Left lung (tissue), 10 donors: ENCODE data around the gene UBE2O. TPM values are rescaled to one million over a fixed set of nuclear protein-coding genes. Genes with fewer than 3 reads are reported as not detected.

Experiments used
- ATAC-seq: fragments of 200-7000 bp; cut with Tn5 transposase; one replicate; pipeline ENCODE4 v1.9.1; 2020; ENCODE audit warnings: moderate library complexity
- DNase-seq, 4 donors: peaks; one replicate each; pipeline ENCODE4 v3.0.0-alpha.2; 2013 to 2020
- H3K27ac ChIP-seq, 2 donors: fragments of 200-600 bp; sonication (generic) in 1 of 2; one replicate each; pipeline versions ENCODE4 v1.5.0 to v1.8.0; 2020 to 2021
- H3K27me3 ChIP-seq, 2 donors: fragments of 200-600 bp; sonication (generic) in 1 of 2; one replicate each; pipeline versions ENCODE4 v1.5.0 to v1.8.0; 2020 to 2021
- H3K36me3 ChIP-seq, 2 donors: fragments of 200-600 bp; sonication (generic) in 1 of 2; one replicate each; pipeline versions ENCODE4 v1.5.0 to v1.8.0; 2020 to 2021
- H3K4me1 ChIP-seq, 2 donors: fragments of 200-600 bp; one replicate each; pipeline ENCODE4 v1.8.0; 2021
- H3K4me3 ChIP-seq, 2 donors: fragments of 200-600 bp; sonication (generic) in 1 of 2; one replicate each; pipeline versions ENCODE4 v1.5.0 to v1.8.0; 2020 to 2021; ENCODE audit warnings: mild to moderate bottlenecking in 1 of 2
- H3K9me3 ChIP-seq, 2 donors: fragments of 200-600 bp; sonication (generic) in 1 of 2; one replicate each; pipeline versions ENCODE4 v1.5.0 to v1.8.0; 2020 to 2021
- CTCF ChIP-seq, 2 donors: fragments of 200-600 bp; sonication (generic) in 1 of 2; IDR thresholded peaks; one replicate each; pipeline versions ENCODE4 v1.5.0 to v1.8.0; 2021; ENCODE audit warnings: antibody characterized with exemption in 2 of 2
- intact Hi-C, 2 donors: fragments of 100-400 bp; cut with DNase I; formaldehyde crosslinking; loops; one replicate each; pipeline versions ENCODE4 v1.11.2 to v1.14.2; 2022
- polyA plus RNA-seq, 6 donors: library from polyadenylated mRNA; unstranded; fragments of 120-200 nt; gene quantifications; one replicate each; pipeline ENCODE4 v1.2.1, GENCODE V29; 2013; ENCODE audit not compliant: insufficient read length in 6 of 6
- total RNA-seq, 2 donors: library from RNA; stranded (reverse); fragmentation: NEBNext Ultra II Directional; extraction: Animal tissue kit (Norgen Biotek cat#: 25700); gene quantifications; one replicate each; pipeline ENCODE4 v1.2.1, GENCODE V29; 2021
- donor health status: DM: no; HTN: yes; CAD: no.
- donor health status: DM: no; HTN: no; CAD: no.

UBE2O gene
- total and polyA plus RNA-seq, 8 donors: 20.1 to 34.8 (median 27.1) TPM

DNA sequence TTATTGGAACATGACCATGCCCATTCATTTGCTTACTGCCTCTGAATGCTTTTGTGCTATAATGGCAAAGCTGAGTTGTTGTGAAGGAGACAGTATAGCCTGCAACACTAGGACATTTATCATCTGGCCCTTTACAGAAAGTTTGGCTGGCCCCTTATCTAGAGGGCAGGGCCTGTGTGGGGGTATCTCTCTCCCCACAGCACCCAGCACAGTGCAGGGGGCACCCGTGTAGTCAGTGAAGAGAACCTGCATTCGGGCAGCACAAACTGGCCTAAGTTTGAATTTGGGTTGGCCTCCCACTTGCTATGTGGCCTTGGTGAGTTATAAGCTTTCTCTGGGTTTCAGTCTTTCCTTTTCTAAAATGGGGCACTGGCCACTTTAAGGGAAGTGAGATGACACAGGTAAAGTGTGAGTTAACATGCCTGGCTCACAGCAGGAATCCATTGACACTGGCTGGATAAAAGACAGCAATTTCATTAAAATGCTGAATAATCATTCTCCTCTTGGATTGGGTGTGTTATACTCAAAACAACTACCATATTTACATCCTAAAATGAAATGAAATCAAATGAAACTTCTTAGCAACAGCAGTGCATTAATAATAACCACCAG, 12.1 kb downstream of the UBE2O start:
- H3K27ac ChIP-seq: no peak overlapping the region
- no peak for DNase-seq
- no peaks in the 10 kb centered on the region for H3K9me3 ChIP-seq
- no peak overlapping the region for H3K4me3 ChIP-seq
- intact Hi-C loops: no loop called here
- no peak for ATAC-seq
- no peaks in the 10 kb centered on the region for H3K27me3 ChIP-seq
- no peaks in the 10 kb centered on the region for H3K36me3 ChIP-seq
- peaks cover 0 to 20% of the 10 kb centered on the region in 2 donors for H3K4me1 ChIP-seq
- no peak for TF ChIP-seq CTCF (IDR thresholded peaks at IDR 0.05)

GRCh38 chr17:76439314-76439928, 13.5 kb downstream of the UBE2O start:
- no peak for TF ChIP-seq CTCF (IDR thresholded peaks at IDR 0.05)

GRCh38 chr17:76438906-76439305, 14.0 kb downstream of the UBE2O start:
- DNase-seq (no peak), ATAC-seq (no peak)
- Histone ChIP-seq H3K4me3 (no peak overlapping the region), H3K4me1 (peaks cover 0 to 12% of the 10 kb centered on the region in 2 donors), H3K36me3 (no peaks in the 10 kb centered on the region), H3K27me3 (no peaks in the 10 kb centered on the region), H3K27ac (no peak overlapping the region), H3K9me3 (no peaks in the 10 kb centered on the region)
- no peak for TF ChIP-seq CTCF (IDR thresholded peaks at IDR 0.05)
- intact Hi-C loops: no loop called here

More at GRCh38 chr17:76439314-76439928, 13.5 kb downstream of the UBE2O start:
- H3K9me3 ChIP-seq: no peaks in the 10 kb centered on the region
- DNase-seq: no peak
- H3K36me3 ChIP-seq: no peaks in the 10 kb centered on the region
- ATAC-seq: no peak
- no peaks in the 10 kb centered on the region for H3K27me3 ChIP-seq
- H3K4me1 ChIP-seq: peaks cover 0 to 14% of the 10 kb centered on the region in 2 donors
- no peak overlapping the region for H3K4me3 ChIP-seq
- intact Hi-C loops: no loop called here
- no peak overlapping the region for H3K27ac ChIP-seq

- ATAC-seq (no peak), DNase-seq (no peak)
- Histone ChIP-seq H3K4me3 (no peak overlapping the region), H3K27ac (no peak overlapping the region), H3K27me3 (no peaks in the 10 kb centered on the region), H3K4me1 (peaks cover 0 to 12% of the 10 kb centered on the region in 2 donors), H3K9me3 (no peaks in the 10 kb centered on the region), H3K36me3 (no peaks in the 10 kb centered on the region)
- intact Hi-C loops: no loop called here
- TF ChIP-seq CTCF (IDR thresholded peaks at IDR 0.05): no peak
These were observed 15.2 kb downstream of the UBE2O start for GRCh38 chr17:76437467-76438402.

GRCh38 chr17:76435751-76436150, 17.2 kb downstream of the UBE2O start:
- Histone ChIP-seq H3K27ac (no peak overlapping the region), H3K36me3 (no peaks in the 10 kb centered on the region), H3K27me3 (no peaks in the 10 kb centered on the region), H3K9me3 (no peaks in the 10 kb centered on the region), H3K4me1 (peaks cover 0 to 10% of the 10 kb centered on the region in 2 donors), H3K4me3 (no peak overlapping the region)
- DNase-seq (no peak), ATAC-seq (no peak)
- TF ChIP-seq CTCF (IDR thresholded peaks at IDR 0.05): no peak
- intact Hi-C loops: no loop called here
